SK-N-SH (cell line): Measurements from ENCODE around the gene CRMP1.

ENCODE experiments used
- CTCF ChIP-seq: fragments of 200-600 bp; sonication (generic); IDR thresholded peaks from 2 replicates; pipeline ENCODE4 v1.6.1; 2017; ENCODE audit warnings: antibody characterized with exemption, mild to moderate bottlenecking, moderate library complexity
- FOXJ3 ChIP-seq: sonication (generic); formaldehyde crosslinking; IDR thresholded peaks from 2 replicates; pipeline ENCODE4 v1.5.1; 2020; ENCODE audit warnings: mild to moderate bottlenecking, missing genetic modification reagents
- POLR2AphosphoS5 ChIP-seq: IDR thresholded peaks from 2 replicates; pipeline ENCODE4 v1.6.1; 2012; ENCODE audit warnings: low read depth, low read length
- RAD21 ChIP-seq: IDR thresholded peaks from 2 replicates; pipeline ENCODE4 v1.6.1; 2012; ENCODE audit warnings: mild to moderate bottlenecking, low read length
- REST ChIP-seq: IDR thresholded peaks from 2 replicates; pipeline ENCODE4 v1.6.1; 2012; ENCODE audit warnings: mild to moderate bottlenecking, low read depth, low read length, moderate library complexity
- SIN3A ChIP-seq: IDR thresholded peaks from 2 replicates; pipeline ENCODE4 v1.6.1; 2012; ENCODE audit warnings: low read depth, mild to moderate bottlenecking, low read length, moderate library complexity, borderline replicate concordance
- SMC3 ChIP-seq: IDR thresholded peaks from 2 replicates; pipeline ENCODE4 v1.6.1; 2012; ENCODE audit warnings: low read depth, low read length, improper control_type of control experiment

- TF ChIP-seq POLR2AphosphoS5 (no peak), CTCF (no peak), REST (no peak), SMC3 (no peak), RAD21 (no peak), SIN3A (no peak), FOXJ3 (CRISPR knock-in tag) (no peak)
Observed at GRCh38 chr4:5823542-5824211, 69.2 kb downstream of the CRMP1 start.
